H9 (cell line): ENCODE results near the gene STRN. TPM values are rescaled to one million over a fixed set of nuclear protein-coding genes. Genes with fewer than 3 reads are reported as not detected.

Experiments
- DNase-seq: peaks from one replicate; pipeline ENCODE4 v3.0.0-alpha.2; 2017
- H2AFZ ChIP-seq: one replicate; pipeline ENCODE4 v1.6.1; 2013; ENCODE audit warnings: mild to moderate bottlenecking, low read length, control low read depth, moderate library complexity
- H2AK5ac ChIP-seq: 2 replicates; pipeline ENCODE4 v1.6.1; 2013; ENCODE audit warnings: low read length, control low read depth, mixed read lengths; ENCODE audit not compliant: insufficient read length
- H2BK120ac ChIP-seq: one replicate; pipeline ENCODE4 v1.6.1; 2013; ENCODE audit warnings: low read depth, mild to moderate bottlenecking, low read length, control low read depth, inconsistent platforms; ENCODE audit not compliant: poor library complexity, severe bottlenecking
- H2BK12ac ChIP-seq: 2 replicates; pipeline ENCODE4 v1.6.1; 2013; ENCODE audit warnings: low read length, control low read depth, mixed read lengths, low read depth; ENCODE audit not compliant: insufficient read length
- H2BK15ac ChIP-seq: 2 replicates; pipeline ENCODE4 v1.6.1; 2013; ENCODE audit warnings: low read depth, low read length, control low read depth
- H2BK20ac ChIP-seq: one replicate; pipeline ENCODE4 v1.6.1; 2013; ENCODE audit warnings: low read depth, mild to moderate bottlenecking, low read length, control low read depth, inconsistent platforms; ENCODE audit not compliant: poor library complexity, severe bottlenecking
- H2BK5ac ChIP-seq: 2 replicates; pipeline ENCODE4 v1.6.1; 2013; ENCODE audit warnings: low read length, control low read depth, mixed read lengths; ENCODE audit not compliant: insufficient read length
- H3K14ac ChIP-seq: 2 replicates; pipeline ENCODE4 v1.6.1; 2013; ENCODE audit warnings: low read length, control low read depth; ENCODE audit not compliant: insufficient read depth
- H3K18ac ChIP-seq: 2 replicates; pipeline ENCODE4 v1.6.1; 2013; ENCODE audit warnings: low read depth, mild to moderate bottlenecking, mixed read lengths, low read length, control low read depth; ENCODE audit not compliant: insufficient read length
- H3K23ac ChIP-seq: 2 replicates; pipeline ENCODE4 v1.6.1; 2013; ENCODE audit warnings: low read length, control low read depth, mixed read lengths, low read depth; ENCODE audit not compliant: insufficient read length
- H3K23me2 ChIP-seq: 2 replicates; pipeline ENCODE4 v1.6.1; 2013; ENCODE audit warnings: low read depth, mild to moderate bottlenecking, mixed read lengths, low read length, control low read depth; ENCODE audit not compliant: insufficient read length, poor library complexity, severe bottlenecking
- H3K27ac ChIP-seq: 2 replicates; pipeline ENCODE4 v1.5.1; 2013; ENCODE audit warnings: low read length, control low read depth, mixed read lengths, low read depth; ENCODE audit not compliant: insufficient read length
- H3K27me3 ChIP-seq: 2 replicates; pipeline ENCODE4 v1.6.1; 2013; ENCODE audit warnings: low read length, control low read depth, inconsistent platforms; ENCODE audit not compliant: insufficient read depth
- H3K4ac ChIP-seq: 2 replicates; pipeline ENCODE4 v1.6.1; 2013; ENCODE audit warnings: low read depth, mild to moderate bottlenecking, control low read depth, inconsistent platforms, low read length, moderate library complexity
- H3K4me1 ChIP-seq: 2 replicates; pipeline ENCODE4 v1.6.1; 2013; ENCODE audit warnings: low read length, control low read depth, inconsistent platforms; ENCODE audit not compliant: insufficient read depth
- H3K4me2 ChIP-seq: 2 replicates; pipeline ENCODE4 v1.6.1; 2013; ENCODE audit warnings: low read length, control low read depth, mixed read lengths; ENCODE audit not compliant: insufficient read length, insufficient read depth
- H3K56ac ChIP-seq: 2 replicates; pipeline ENCODE4 v1.6.1; 2013; ENCODE audit warnings: low read depth, mild to moderate bottlenecking, mixed read lengths, low read length, control low read depth; ENCODE audit not compliant: insufficient read length
- H3K79me1 ChIP-seq: 2 replicates; pipeline ENCODE4 v1.6.1; 2013; ENCODE audit warnings: low read depth, mild to moderate bottlenecking, moderate library complexity, low read length, control low read depth, inconsistent platforms; ENCODE audit not compliant: insufficient read depth, poor library complexity, severe bottlenecking
- H3K79me2 ChIP-seq: 2 replicates; pipeline ENCODE4 v1.6.1; 2013; ENCODE audit warnings: low read length, control low read depth, inconsistent platforms; ENCODE audit not compliant: insufficient read depth
- H3K9ac ChIP-seq: 2 replicates; pipeline ENCODE4 v1.6.1; 2013; ENCODE audit warnings: low read length, control low read depth, mixed read lengths; ENCODE audit not compliant: insufficient read length; ENCODE audit errors: extremely low read depth
- H3K9me3 ChIP-seq: one replicate; pipeline ENCODE4 v1.6.1; 2013; ENCODE audit warnings: low read depth, low read length, inconsistent platforms; ENCODE audit not compliant: control insufficient read depth
- H3T11ph ChIP-seq: one replicate; pipeline ENCODE4 v1.6.1; 2013; ENCODE audit warnings: mild to moderate bottlenecking, low read length, control low read depth, inconsistent platforms
- H4K20me1 ChIP-seq: one replicate; pipeline ENCODE4 v1.6.1; 2013; ENCODE audit not compliant: control insufficient read depth, insufficient read length, insufficient read depth
- H4K5ac ChIP-seq: 2 replicates; pipeline ENCODE4 v1.6.1; 2013; ENCODE audit warnings: low read depth, mild to moderate bottlenecking, mixed read lengths, low read length, control low read depth; ENCODE audit not compliant: insufficient read length
- H4K8ac ChIP-seq: replicated peaks from 2 replicates; pipeline ENCODE4 v1.6.1; 2013; ENCODE audit warnings: low read length, control low read depth, mixed read lengths, low read depth; ENCODE audit not compliant: insufficient read length
- H4K91ac ChIP-seq: 2 replicates; pipeline ENCODE4 v1.6.1; 2013; ENCODE audit warnings: low read depth, mild to moderate bottlenecking, moderate library complexity, mixed read lengths, low read length, control low read depth; ENCODE audit not compliant: insufficient read length
- H3K27ac Mint-ChIP-seq, 3 experiments: 2 replicates in 2 of 3; 3 replicates in 1 of 3; pipeline ENCODE4 v1.8.0; 2020 to 2021; ENCODE audit warnings: mixed read lengths in 3 of 3, mild to moderate bottlenecking in 1 of 3, moderate library complexity in 1 of 3
- H3K27me3 Mint-ChIP-seq: 2 replicates; pipeline ENCODE4 v1.8.0; 2021; ENCODE audit warnings: low read depth, mild to moderate bottlenecking, moderate library complexity, mixed read lengths
- H3K36me3 Mint-ChIP-seq, 3 experiments: 2 replicates in 2 of 3; 3 replicates in 1 of 3; pipeline ENCODE4 v1.8.0; 2020 to 2021; ENCODE audit warnings: low read depth in 3 of 3, mixed read lengths in 3 of 3; ENCODE audit not compliant: insufficient read depth in 1 of 3
- H3K4me1 Mint-ChIP-seq, 2 experiments: 2 replicates each; pipeline ENCODE4 v1.8.0; 2020; ENCODE audit warnings: mixed read lengths in 2 of 2
- H3K4me3 Mint-ChIP-seq, 2 experiments: 2 replicates in 1 of 2; 3 replicates in 1 of 2; pipeline ENCODE4 v1.8.0; 2020 to 2021; ENCODE audit warnings: mild to moderate bottlenecking in 2 of 2, mixed read lengths in 2 of 2, moderate library complexity in 1 of 2
- H3K9me3 Mint-ChIP-seq, 2 experiments: 2 replicates in 1 of 2; 3 replicates in 1 of 2; pipeline ENCODE4 v1.8.0; 2020; ENCODE audit warnings: mild to moderate bottlenecking in 2 of 2, mixed read lengths in 2 of 2, moderate library complexity in 1 of 2
- CTCF ChIP-seq: fragments of 200-600 bp; sonication (generic); conservative IDR thresholded peaks from 3 replicates; pipeline ENCODE4 v1.8.0; 2021; ENCODE audit warnings: antibody characterized with exemption, mild to moderate bottlenecking
- WGBS: extraction: QIAGEN DNeasy Blood & Tissue Kit; methylation state at CpG from one replicate; pipeline ENCODE4 v1.1.7; 2013; ENCODE audit warnings: missing lambda C conversion rate, low lambda C conversion rate, mixed read lengths; ENCODE audit not compliant: insufficient read length; ENCODE audit errors: extremely low coverage; 5-methylcytosine and 5-hydroxymethylcytosine counted together
- total RNA-seq: library from RNA; stranded (reverse); gene quantifications from 2 replicates; pipeline ENCODE4 v1.2.1, GENCODE V29; 2021

Gene STRN
- total RNA-seq, 1 experiment from 2014 or later = 31.7 TPM

- Histone ChIP-seq H2BK20ac (no peak overlapping the region), H3K79me1 (no peaks in the 10 kb centered on the region), H3K27me3 (no peaks in the 10 kb centered on the region), H4K91ac (no peak overlapping the region), H2AFZ (no peak overlapping the region), H4K20me1 (no peaks in the 10 kb centered on the region), H3K79me2 (no peaks in the 10 kb centered on the region), H3K27ac (no peak overlapping the region), H2AK5ac (no peak overlapping the region), H3K4me1 (no peaks in the 10 kb centered on the region), H3K9me3 (no peaks in the 10 kb centered on the region), H2BK120ac (no peak overlapping the region), H2BK15ac (no peak overlapping the region), H3K9ac (no peak overlapping the region), H4K5ac (no peak overlapping the region), H3K23me2 (no peaks in the 10 kb centered on the region), H3K23ac (no peak overlapping the region), H4K8ac (no peak overlapping the region), H3K56ac (no peak overlapping the region), H2BK5ac (no peak overlapping the region), H3T11ph (no peak overlapping the region), H3K4me2 (no peak overlapping the region), H3K14ac (no peak overlapping the region), H3K18ac (no peak overlapping the region), H2BK12ac (no peak overlapping the region), H3K4ac (no peak overlapping the region)
- no peak for DNase-seq
- no peak overlapping the region; a peak in 1 of 7 replicates for H3K27ac Mint-ChIP-seq
- no CpG with 5 or more reads among the region's 6 CpGs for WGBS
- no peak for TF ChIP-seq CTCF
- H3K9me3 Mint-ChIP-seq = no peaks in the 10 kb centered on the region
- no peaks in the 10 kb centered on the region for H3K4me1 Mint-ChIP-seq
- H3K4me3 Mint-ChIP-seq = no peak overlapping the region
- peaks cover 0 to 7% (median 4%) of the 10 kb centered on the region in 3 experiments; a peak in 3 of 7 replicates for H3K36me3 Mint-ChIP-seq
- H3K27me3 Mint-ChIP-seq = no peaks in the 10 kb centered on the region
Observed at GRCh38 chr2:36988008-36988407, 21.7 kb upstream of the STRN start.
